HepG2 (cell line): ENCODE data around the gene NDUFAF3.

Experiments
- CTCF ChIP-seq: sonication (generic); formaldehyde crosslinking; IDR thresholded peaks from 2 replicates; pipeline ENCODE4 v1.5.0; 2020; ENCODE audit warnings: mild to moderate bottlenecking, missing genetic modification reagents, moderate library complexity
- TF ChIP-seq, protein P1 (sequence below), 2 experiments: IDR thresholded peaks; 2 replicates each; pipeline ENCODE4 v1.6.1; 2011 to 2012; ENCODE audit warnings: low read length in 2 of 2, borderline replicate concordance in 1 of 2, low read depth in 1 of 2, mild to moderate bottlenecking in 1 of 2, moderate library complexity in 1 of 2

DNA sequence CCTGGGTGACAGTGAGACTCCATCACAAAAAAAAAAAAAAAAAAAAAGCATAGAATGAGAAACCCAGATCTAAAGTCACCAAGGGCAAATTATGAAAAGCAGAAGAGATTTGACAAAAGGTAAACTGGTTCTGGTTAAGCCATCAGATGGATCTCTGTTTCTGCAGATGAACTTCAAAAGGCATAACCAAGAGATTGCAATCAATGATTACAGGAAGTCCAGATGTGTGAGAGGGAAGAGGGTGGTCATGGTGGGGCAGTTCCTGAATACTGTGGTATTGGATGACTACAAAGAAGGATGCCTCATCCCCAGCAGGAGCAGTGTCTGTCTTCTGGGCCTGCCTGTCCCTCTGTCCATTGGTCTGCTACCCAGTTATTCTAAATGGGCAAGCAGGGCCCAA is 28.1 kb upstream of the NDUFAF3 start:
- TF ChIP-seq, protein P1, sequence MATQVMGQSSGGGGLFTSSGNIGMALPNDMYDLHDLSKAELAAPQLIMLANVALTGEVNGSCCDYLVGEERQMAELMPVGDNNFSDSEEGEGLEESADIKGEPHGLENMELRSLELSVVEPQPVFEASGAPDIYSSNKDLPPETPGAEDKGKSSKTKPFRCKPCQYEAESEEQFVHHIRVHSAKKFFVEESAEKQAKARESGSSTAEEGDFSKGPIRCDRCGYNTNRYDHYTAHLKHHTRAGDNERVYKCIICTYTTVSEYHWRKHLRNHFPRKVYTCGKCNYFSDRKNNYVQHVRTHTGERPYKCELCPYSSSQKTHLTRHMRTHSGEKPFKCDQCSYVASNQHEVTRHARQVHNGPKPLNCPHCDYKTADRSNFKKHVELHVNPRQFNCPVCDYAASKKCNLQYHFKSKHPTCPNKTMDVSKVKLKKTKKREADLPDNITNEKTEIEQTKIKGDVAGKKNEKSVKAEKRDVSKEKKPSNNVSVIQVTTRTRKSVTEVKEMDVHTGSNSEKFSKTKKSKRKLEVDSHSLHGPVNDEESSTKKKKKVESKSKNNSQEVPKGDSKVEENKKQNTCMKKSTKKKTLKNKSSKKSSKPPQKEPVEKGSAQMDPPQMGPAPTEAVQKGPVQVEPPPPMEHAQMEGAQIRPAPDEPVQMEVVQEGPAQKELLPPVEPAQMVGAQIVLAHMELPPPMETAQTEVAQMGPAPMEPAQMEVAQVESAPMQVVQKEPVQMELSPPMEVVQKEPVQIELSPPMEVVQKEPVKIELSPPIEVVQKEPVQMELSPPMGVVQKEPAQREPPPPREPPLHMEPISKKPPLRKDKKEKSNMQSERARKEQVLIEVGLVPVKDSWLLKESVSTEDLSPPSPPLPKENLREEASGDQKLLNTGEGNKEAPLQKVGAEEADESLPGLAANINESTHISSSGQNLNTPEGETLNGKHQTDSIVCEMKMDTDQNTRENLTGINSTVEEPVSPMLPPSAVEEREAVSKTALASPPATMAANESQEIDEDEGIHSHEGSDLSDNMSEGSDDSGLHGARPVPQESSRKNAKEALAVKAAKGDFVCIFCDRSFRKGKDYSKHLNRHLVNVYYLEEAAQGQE (IDR thresholded peaks at IDR 0.05; ENCODE audit: borderline replicate concordance in 1 of 2, low read depth in 1 of 2, low read length in 2 of 2) = no peak
- no peak for TF ChIP-seq CTCF
